HG03342 (cell line): ENCODE measurements around the gene FAM3A.
A peak's percentile ranks its signal among the peaks of the same experiment; 100 is the strongest.
"Not testable (repeated sequence)": the region's sequence is repeated elsewhere in the genome, so short reads cannot be mapped to it uniquely, and the experiment has no call there.

Experiments
- ATAC-seq: cut with Tn5 transposase; IDR thresholded peaks from one replicate; pipeline ENCODE4 v1.9.1; 2021; ENCODE audit warnings: mild to moderate bottlenecking, moderate library complexity; ENCODE audit not compliant: unreplicated experiment

Gene FAM3A

GRCh38 chrX:154515966-154516655 lies at the start of gene FAM3A:
FAM3A (minus strand) TSS chrX:154516232; CDS start chrX:154515772, 460 bp downstream.
- peak; percentile 88 for ATAC-seq

- not testable (repeated sequence) for ATAC-seq
These were observed 46.3 kb upstream of the FAM3A start for GRCh38 chrX:154562295-154562694.

GRCh38 chrX:154560326-154560725 lies 44.3 kb upstream of the FAM3A start:
- ATAC-seq, result not testable (repeated sequence)

GRCh38 chrX:154558896-154559295 lies 42.9 kb upstream of the FAM3A start:
- not testable (repeated sequence) for ATAC-seq

GRCh38 chrX:154558060-154558690 lies 42.1 kb upstream of the FAM3A start:
- ATAC-seq, result not testable (repeated sequence)

- not testable (repeated sequence) for ATAC-seq
These were observed 36.2 kb upstream of the FAM3A start for GRCh38 chrX:154552112-154552806.

GRCh38 chrX:154549766-154550165 lies 33.7 kb upstream of the FAM3A start:
- ATAC-seq, result no peak

GRCh38 chrX:154548028-154548316 lies 31.9 kb upstream of the FAM3A start:
- no peak for ATAC-seq

- peak; percentile 80 for ATAC-seq
These were observed 31.4 kb upstream of the FAM3A start, which contains the start of gene IKBKG for GRCh38 chrX:154547245-154548027. IKBKG (plus strand) TSS chrX:154547620; CDS start chrX:154552003, 4,383 bp downstream.

- peak; percentile 38 for ATAC-seq
These were observed 30.6 kb upstream of the FAM3A start, which contains the start of gene G6PD for GRCh38 chrX:154546354-154547244. G6PD (minus strand) TSS chrX:154546846; CDS start chrX:154546155, 691 bp downstream.

- ATAC-seq, result no peak
These were observed 29.7 kb upstream of the FAM3A start for GRCh38 chrX:154545673-154546274.

- no peak for ATAC-seq
These were observed 26.8 kb upstream of the FAM3A start for GRCh38 chrX:154542723-154543424.

GRCh38 chrX:154541896-154542722 lies 26.1 kb upstream of the FAM3A start:
- ATAC-seq, result no peak

- no peak for ATAC-seq
These were observed 25.5 kb upstream of the FAM3A start for GRCh38 chrX:154541589-154541895.

GRCh38 chrX:154540897-154541535 lies 25.0 kb upstream of the FAM3A start:
- no peak for ATAC-seq

GRCh38 chrX:154540365-154540764 lies 24.3 kb upstream of the FAM3A start:
- not testable (repeated sequence) for ATAC-seq

- no peak for ATAC-seq
These were observed 23.0 kb upstream of the FAM3A start for GRCh38 chrX:154539077-154539476.

GRCh38 chrX:154535892-154536291 lies 19.9 kb upstream of the FAM3A start:
- ATAC-seq, result no peak
